NB4 (cell line): Measurements from ENCODE around the gene DLGAP4.

Source experiments
- DNase-seq: peaks from one replicate; pipeline ENCODE4 v3.0.0; 2010; ENCODE audit warnings: low read depth
- H3K4me3 ChIP-seq: one replicate; pipeline ENCODE4 v1.5.1; 2011; ENCODE audit warnings: mild to moderate bottlenecking, low read depth, low read length, moderate library complexity
- MAX ChIP-seq: IDR thresholded peaks from 2 replicates; pipeline ENCODE4 v1.6.1; 2011; ENCODE audit warnings: low read depth, low read length
- MYC ChIP-seq: IDR thresholded peaks from 2 replicates; pipeline ENCODE4 v1.6.1; 2011; ENCODE audit warnings: low read depth, low read length
- POLR2A ChIP-seq: IDR thresholded peaks from 2 replicates; pipeline ENCODE4 v1.6.1; 2011; ENCODE audit warnings: mild to moderate bottlenecking; ENCODE audit not compliant: insufficient read length; ENCODE audit errors: extremely low read depth
- TF ChIP-seq, protein P1 (sequence below): IDR thresholded peaks from one replicate; pipeline ENCODE4 v1.5.1; 2012; ENCODE audit warnings: low read depth, low read length

The DLGAP4 gene

GRCh38 chr20:36498386-36499179 lies 192.4 kb downstream of the DLGAP4 start:
- TF ChIP-seq MAX, result no peak
- TF ChIP-seq MYC, result no peak
- TF ChIP-seq, protein P1, sequence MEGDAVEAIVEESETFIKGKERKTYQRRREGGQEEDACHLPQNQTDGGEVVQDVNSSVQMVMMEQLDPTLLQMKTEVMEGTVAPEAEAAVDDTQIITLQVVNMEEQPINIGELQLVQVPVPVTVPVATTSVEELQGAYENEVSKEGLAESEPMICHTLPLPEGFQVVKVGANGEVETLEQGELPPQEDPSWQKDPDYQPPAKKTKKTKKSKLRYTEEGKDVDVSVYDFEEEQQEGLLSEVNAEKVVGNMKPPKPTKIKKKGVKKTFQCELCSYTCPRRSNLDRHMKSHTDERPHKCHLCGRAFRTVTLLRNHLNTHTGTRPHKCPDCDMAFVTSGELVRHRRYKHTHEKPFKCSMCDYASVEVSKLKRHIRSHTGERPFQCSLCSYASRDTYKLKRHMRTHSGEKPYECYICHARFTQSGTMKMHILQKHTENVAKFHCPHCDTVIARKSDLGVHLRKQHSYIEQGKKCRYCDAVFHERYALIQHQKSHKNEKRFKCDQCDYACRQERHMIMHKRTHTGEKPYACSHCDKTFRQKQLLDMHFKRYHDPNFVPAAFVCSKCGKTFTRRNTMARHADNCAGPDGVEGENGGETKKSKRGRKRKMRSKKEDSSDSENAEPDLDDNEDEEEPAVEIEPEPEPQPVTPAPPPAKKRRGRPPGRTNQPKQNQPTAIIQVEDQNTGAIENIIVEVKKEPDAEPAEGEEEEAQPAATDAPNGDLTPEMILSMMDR, result no peak
- TF ChIP-seq POLR2A, result no peak
- DNase-seq, result no peak
- H3K4me3 ChIP-seq, result no peak overlapping the region

DNA sequence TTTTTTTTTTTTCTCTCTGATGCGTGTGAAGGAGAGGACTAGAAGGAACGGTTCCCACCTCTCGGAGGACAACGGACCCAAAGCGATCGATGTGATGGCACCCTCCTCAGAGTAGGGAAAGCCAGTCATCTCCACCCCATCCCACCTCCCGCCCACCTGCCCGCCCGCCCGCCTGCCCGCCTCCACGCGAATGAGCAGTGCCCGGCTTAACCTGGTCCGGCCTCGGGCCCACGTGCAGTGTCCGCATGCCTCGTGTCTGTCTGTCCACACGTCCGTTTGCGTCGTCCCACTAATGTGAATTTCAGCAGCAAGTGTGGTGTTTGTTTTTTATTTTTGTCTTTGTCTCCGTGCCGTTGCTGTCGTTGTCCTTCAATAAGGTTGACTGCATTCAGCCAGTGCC lies 193.1 kb downstream of the DLGAP4 start:
- H3K4me3 ChIP-seq, result no peak overlapping the region
- TF ChIP-seq POLR2A (no peak), MAX (no peak), MYC (no peak)
- TF ChIP-seq, protein P1, result no peak
- DNase-seq, result no peak

DNA sequence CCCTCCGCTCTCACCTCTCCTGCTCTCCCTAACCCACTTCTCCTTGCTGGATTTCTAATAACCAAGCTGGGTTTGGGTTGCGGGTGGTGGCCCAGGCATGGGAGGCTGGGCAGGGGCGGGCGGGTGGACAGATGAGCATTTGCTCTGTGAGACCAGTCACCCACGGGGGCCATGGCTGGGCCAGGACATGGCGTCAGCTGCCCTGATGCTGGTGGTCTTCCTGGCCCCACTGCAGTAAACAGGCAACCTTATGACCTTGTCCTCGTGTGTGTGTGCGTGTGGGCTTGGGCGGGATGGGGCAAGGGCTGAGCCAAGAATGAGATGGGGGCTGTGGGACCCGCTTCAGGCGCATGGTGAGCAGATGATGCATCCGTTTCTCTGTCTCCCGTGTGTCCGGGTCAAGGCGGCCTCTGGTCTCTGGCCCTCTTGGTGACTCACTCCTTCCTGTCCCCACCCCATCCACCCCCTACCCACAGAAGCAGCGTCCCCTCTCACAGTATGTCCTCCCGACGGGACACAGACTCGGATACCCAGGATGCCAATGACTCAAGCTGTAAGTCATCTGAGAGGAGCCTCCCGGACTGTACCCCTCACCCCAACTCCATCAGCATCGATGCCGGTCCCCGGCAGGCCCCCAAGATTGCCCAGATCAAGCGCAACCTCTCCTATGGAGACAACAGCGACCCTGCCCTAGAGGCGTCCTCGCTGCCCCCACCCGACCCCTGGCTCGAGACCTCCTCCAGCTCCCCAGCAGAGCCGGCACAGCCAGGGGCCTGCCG lies 193.8 kb downstream of the DLGAP4 start:
- TF ChIP-seq MYC, result no peak
- no peak for TF ChIP-seq POLR2A
- no peak for TF ChIP-seq MAX
- no peak for DNase-seq
- no peak overlapping the region for H3K4me3 ChIP-seq

GRCh38 chr20:36501367-36502006 lies 195.3 kb downstream of the DLGAP4 start:
- no peak overlapping the region for H3K4me3 ChIP-seq
- DNase-seq, result no peak
- TF ChIP-seq POLR2A (no peak), MAX (no peak), MYC (no peak)
- TF ChIP-seq, protein P1, result no peak

- TF ChIP-seq, protein P1, result no peak
- TF ChIP-seq POLR2A (no peak), MAX (no peak), MYC (no peak)
- no peak for DNase-seq
- no peak overlapping the region for H3K4me3 ChIP-seq
Measured at GRCh38 chr20:36504295-36504694, 198.2 kb downstream of the DLGAP4 start.
